HFF-Myc (cell line): Measurements from ENCODE around the gene SIRT3.

Source experiments
- DNase-seq: peaks from one replicate; pipeline ENCODE4 v3.0.0-alpha.2; 2011; ENCODE audit warnings: low read depth; ENCODE audit errors: extremely low read depth
- H3K4me3 ChIP-seq: replicated peaks from 2 replicates; pipeline ENCODE4 v1.5.1; 2011; ENCODE audit warnings: low read depth, mild to moderate bottlenecking, control low read depth, low read length
- CTCF ChIP-seq: IDR thresholded peaks from 2 replicates; pipeline ENCODE4 v1.5.1; 2012; ENCODE audit warnings: mild to moderate bottlenecking, low read depth, low read length, control low read depth; ENCODE audit errors: missing control alignments

The SIRT3 gene

DNA sequence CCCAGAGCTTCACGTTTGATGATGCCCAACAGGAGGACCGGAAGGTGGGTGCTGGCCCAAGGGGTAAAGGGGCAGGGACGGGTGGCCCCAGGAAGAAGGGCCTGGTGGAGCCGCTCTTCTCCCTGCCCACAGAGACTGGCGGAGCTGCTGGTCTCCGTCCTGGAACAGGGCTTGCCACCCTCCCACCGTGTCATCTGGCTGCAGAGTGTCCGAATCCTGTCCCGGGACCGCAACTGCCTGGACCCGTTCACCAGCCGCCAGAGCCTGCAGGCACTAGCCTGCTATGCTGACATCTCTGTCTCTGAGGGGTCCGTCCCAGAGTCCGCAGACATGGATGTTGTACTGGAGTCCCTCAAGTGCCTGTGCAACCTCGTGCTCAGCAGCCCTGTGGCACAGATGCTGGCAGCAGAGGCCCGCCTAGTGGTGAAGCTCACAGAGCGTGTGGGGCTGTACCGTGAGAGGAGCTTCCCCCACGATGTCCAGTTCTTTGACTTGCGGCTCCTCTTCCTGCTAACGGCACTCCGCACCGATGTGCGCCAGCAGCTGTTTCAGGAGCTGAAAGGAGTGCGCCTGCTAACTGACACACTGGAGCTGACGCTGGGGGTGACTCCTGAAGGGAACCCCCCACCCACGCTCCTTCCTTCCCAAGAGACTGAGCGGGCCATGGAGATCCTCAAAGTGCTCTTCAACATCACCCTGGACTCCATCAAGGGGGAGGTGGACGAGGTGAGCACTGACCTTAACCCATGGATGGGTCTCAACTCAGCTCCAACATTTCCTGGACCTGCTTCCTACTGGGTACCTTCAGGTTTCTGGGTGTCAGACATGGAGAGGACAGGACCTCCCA, 26.6 kb downstream of the SIRT3 start:
- TF ChIP-seq CTCF = peak; percentile 3
- H3K4me3 ChIP-seq = peak overlapping the region; percentile 70
- DNase-seq = no peak

- no peak for DNase-seq
- peak overlapping the region; percentile 70 for H3K4me3 ChIP-seq
- no peak for TF ChIP-seq CTCF
Observed at GRCh38 chr11:208917-209260, 27.3 kb downstream of the SIRT3 start.

- TF ChIP-seq CTCF = no peak
- H3K4me3 ChIP-seq = peak overlapping the region; percentile 70
- DNase-seq = no peak
Observed at GRCh38 chr11:208181-208916, 27.8 kb downstream of the SIRT3 start.

DNA sequence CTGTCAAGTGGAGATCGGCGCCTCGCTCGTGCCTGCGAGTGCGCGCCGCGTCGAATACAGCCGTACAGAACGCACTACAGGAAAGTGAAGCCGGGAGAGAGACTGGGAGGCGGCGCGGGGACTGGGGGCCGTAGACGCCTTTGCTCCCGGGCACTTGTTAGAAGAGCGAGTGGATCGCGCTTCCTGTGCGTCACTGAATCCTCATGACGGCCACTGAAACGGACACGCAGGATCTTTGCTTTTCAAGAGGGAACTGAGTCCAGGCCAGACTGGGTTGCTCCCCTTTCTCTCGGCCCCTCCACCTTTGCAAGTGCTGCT, 28.3 kb downstream of the SIRT3 start:
- DNase-seq = no peak
- H3K4me3 ChIP-seq = peak overlapping the region; percentile 70
- TF ChIP-seq CTCF = no peak

- DNase-seq = peak; percentile 94
- peak within 1 kb of the TSS; percentile 70 for H3K4me3 ChIP-seq
- TF ChIP-seq CTCF = no peak
Observed at GRCh38 chr11:207208-207862, 28.8 kb downstream of the SIRT3 start, which contains the start of the genes BET1L and RIC8A. Gene BET1L (minus strand): TSS chr11:207399. CDS start chr11:207321, 78 bp downstream. Gene RIC8A (plus strand): TSS chr11:207708. CDS start chr11:208855, 1,147 bp downstream.

GRCh38 chr11:206526-207207, 29.5 kb downstream of the SIRT3 start:
- no peak for DNase-seq
- H3K4me3 ChIP-seq = peak overlapping the region; percentile 70
- TF ChIP-seq CTCF = no peak
